Osteoblast (primary cell): Measurements from ENCODE around the gene ALDH5A1. TPM values are rescaled to one million over a fixed set of nuclear protein-coding genes. Genes with fewer than 3 reads are reported as not detected.

Experiments
- DNase-seq: peaks from one replicate; pipeline ENCODE4 v3.0.0; 2011; ENCODE audit warnings: low spot score, mixed read lengths; ENCODE audit not compliant: insufficient read length; ENCODE audit errors: missing footprints
- H2AFZ ChIP-seq: 2 replicates; pipeline ENCODE4 v1.6.0; 2011; ENCODE audit warnings: mild to moderate bottlenecking, low read length
- H3K27ac ChIP-seq: 2 replicates; pipeline ENCODE4 v1.5.1; 2011; ENCODE audit warnings: mild to moderate bottlenecking, low read depth, low read length, moderate library complexity
- H3K27me3 ChIP-seq: 2 replicates; pipeline ENCODE4 v1.6.0; 2012; ENCODE audit warnings: mild to moderate bottlenecking, control low read depth, inconsistent platforms, low read length, moderate library complexity; ENCODE audit not compliant: insufficient read depth
- H3K36me3 ChIP-seq: 2 replicates; pipeline ENCODE4 v1.5.1; 2011; ENCODE audit warnings: mild to moderate bottlenecking, low read length, control low read depth, moderate library complexity; ENCODE audit not compliant: insufficient read depth
- H3K4me1 ChIP-seq: 2 replicates; pipeline ENCODE4 v1.5.1; 2011; ENCODE audit warnings: mild to moderate bottlenecking, low read length, control low read depth, moderate library complexity; ENCODE audit not compliant: insufficient read depth
- H3K4me2 ChIP-seq: 2 replicates; pipeline ENCODE4 v1.6.0; 2011; ENCODE audit warnings: mild to moderate bottlenecking, low read length; ENCODE audit not compliant: insufficient read depth
- H3K4me3 ChIP-seq: fragments of 200-600 bp; sonication (generic); 3 replicates; pipeline ENCODE4 v1.5.1; 2012; ENCODE audit warnings: mild to moderate bottlenecking, low read length, inconsistent platforms; ENCODE audit not compliant: insufficient read depth
- H3K79me2 ChIP-seq: 2 replicates; pipeline ENCODE4 v1.6.0; 2012; ENCODE audit warnings: mild to moderate bottlenecking, low read length, control low read depth, inconsistent platforms; ENCODE audit not compliant: insufficient read depth
- H3K9me3 ChIP-seq: 2 replicates; pipeline ENCODE4 v1.5.1; 2011; ENCODE audit warnings: low read depth, low read length, control low read depth
- H4K20me1 ChIP-seq: 2 replicates; pipeline ENCODE4 v1.6.0; 2012; ENCODE audit warnings: mild to moderate bottlenecking, low read length, control low read depth; ENCODE audit not compliant: insufficient read depth
- total RNA-seq: library from RNA; depleted of rRNA; stranded (reverse); fragments of >200 nt; gene quantifications from 2 replicates; pipeline ENCODE4 v1.2.3, GENCODE V29; 2012
- TF ChIP-seq, protein P1 (sequence below): IDR thresholded peaks from 2 replicates; pipeline ENCODE4 v1.5.1; 2011; ENCODE audit warnings: mild to moderate bottlenecking, low read depth, low read length, moderate library complexity; ENCODE audit errors: extremely low read depth

The ALDH5A1 gene
- total RNA-seq, 1 donor = 2.2 TPM

DNA sequence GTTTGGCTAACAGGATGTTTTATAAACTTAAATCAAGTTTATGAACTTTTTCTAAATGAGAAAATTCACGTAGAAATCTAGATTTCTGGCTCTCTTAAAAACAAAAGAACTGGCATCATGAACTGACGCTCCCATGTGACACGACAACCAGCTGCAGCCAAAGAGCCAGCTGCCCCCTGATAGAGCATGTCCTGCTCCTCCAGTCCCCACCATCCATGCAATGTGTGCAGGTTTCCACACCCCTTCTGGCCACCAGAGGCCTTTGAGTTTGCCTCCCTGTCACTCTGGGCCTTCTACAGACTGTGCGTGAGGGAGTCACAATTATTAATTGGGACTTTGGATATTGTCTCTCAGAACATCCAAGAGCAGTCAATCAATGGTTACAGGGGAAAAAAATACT lies 3.8 kb upstream of the ALDH5A1 start:
- Histone ChIP-seq H3K79me2 (no peaks in the 10 kb centered on the region), H3K9me3 (no peaks in the 10 kb centered on the region), H3K4me2 (no peak overlapping the region), H3K4me1 (peaks cover 5% of the 10 kb centered on the region), H3K4me3 (no peak overlapping the region), H3K27ac (no peak overlapping the region), H4K20me1 (no peaks in the 10 kb centered on the region), H2AFZ (no peak overlapping the region), H3K36me3 (no peaks in the 10 kb centered on the region), H3K27me3 (peaks cover 6% of the 10 kb centered on the region)
- TF ChIP-seq, protein P1, sequence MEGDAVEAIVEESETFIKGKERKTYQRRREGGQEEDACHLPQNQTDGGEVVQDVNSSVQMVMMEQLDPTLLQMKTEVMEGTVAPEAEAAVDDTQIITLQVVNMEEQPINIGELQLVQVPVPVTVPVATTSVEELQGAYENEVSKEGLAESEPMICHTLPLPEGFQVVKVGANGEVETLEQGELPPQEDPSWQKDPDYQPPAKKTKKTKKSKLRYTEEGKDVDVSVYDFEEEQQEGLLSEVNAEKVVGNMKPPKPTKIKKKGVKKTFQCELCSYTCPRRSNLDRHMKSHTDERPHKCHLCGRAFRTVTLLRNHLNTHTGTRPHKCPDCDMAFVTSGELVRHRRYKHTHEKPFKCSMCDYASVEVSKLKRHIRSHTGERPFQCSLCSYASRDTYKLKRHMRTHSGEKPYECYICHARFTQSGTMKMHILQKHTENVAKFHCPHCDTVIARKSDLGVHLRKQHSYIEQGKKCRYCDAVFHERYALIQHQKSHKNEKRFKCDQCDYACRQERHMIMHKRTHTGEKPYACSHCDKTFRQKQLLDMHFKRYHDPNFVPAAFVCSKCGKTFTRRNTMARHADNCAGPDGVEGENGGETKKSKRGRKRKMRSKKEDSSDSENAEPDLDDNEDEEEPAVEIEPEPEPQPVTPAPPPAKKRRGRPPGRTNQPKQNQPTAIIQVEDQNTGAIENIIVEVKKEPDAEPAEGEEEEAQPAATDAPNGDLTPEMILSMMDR = no peak
- DNase-seq = peak; percentile 62

DNA sequence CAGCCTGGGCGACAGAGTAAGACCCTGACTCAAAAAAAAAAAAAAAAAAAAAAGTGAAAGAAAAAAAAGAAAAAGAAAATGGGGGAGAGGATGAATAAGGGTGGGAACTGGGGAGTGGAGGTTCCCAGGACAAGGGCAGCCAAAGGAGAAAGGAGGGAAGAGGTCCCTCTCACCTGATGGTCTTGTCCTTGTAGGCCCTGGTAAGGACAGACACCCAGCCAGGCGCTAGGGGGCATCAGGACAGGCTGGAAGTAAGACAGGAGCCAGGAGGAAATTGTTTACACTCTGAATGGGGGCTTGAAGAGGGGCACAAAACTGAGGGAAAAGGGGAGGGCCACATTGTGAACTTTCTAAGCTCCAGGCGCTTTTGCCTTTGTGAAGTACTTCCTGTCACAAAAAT lies 2.3 kb upstream of the ALDH5A1 start:
- TF ChIP-seq, protein P1 = peak; percentile 27
- Histone ChIP-seq H3K27ac (no peak overlapping the region), H4K20me1 (no peaks in the 10 kb centered on the region), H3K27me3 (peaks cover 6% of the 10 kb centered on the region), H2AFZ (no peak overlapping the region), H3K4me2 (no peak overlapping the region), H3K79me2 (no peaks in the 10 kb centered on the region), H3K4me3 (no peak overlapping the region), H3K36me3 (no peaks in the 10 kb centered on the region), H3K9me3 (no peaks in the 10 kb centered on the region), H3K4me1 (peaks cover 5% of the 10 kb centered on the region)
- no peak for DNase-seq

DNA sequence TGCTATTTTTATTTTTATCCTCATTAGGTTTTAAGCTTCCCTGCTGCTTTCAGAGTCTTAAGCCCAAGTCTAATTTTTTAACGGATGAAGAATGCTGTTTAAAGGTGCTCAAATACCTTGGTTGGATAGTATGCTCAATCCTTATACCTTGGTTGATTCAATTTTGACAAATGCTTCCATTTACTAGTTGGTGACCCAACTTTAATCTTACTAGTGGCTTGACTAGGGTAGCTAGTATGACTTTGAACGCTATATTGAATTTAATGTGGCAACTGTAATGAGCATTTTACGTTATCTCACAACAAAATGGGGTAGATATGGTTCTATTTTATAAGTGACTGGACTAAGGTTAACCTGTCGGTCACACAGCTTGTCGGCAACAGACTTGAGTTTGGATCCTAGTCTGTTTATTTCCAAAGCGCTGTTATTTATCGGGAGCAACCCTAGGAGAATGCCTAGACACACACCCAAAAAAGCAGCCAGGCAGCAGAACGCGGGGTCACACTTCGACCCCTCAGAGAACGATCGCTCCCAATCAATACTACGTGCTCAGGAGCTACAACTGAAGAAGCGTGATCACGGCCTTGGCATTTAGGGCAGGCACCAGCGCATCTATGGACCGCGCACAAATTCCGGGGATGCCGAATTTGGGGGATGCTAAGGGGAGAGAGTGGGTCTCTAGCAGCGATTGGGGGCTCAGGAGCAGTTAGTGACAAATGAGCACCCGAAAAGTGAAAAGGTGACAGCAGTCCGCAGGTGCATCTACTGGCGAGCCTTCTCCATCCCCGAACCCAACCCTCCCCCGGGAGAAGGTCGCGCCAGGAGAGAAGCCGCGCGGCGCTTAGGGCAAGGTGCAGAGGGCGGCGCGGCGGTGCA lies 586 bp upstream of the ALDH5A1 start:
- no peaks in the 10 kb centered on the region for H3K36me3 ChIP-seq
- H3K9me3 ChIP-seq = no peaks in the 10 kb centered on the region
- H4K20me1 ChIP-seq = no peaks in the 10 kb centered on the region
- peaks cover 5% of the 10 kb centered on the region for H3K4me1 ChIP-seq
- H3K4me2 ChIP-seq = peak overlapping the region; percentile 92
- peak overlapping the region; percentile 77 for H3K4me3 ChIP-seq
- no peaks in the 10 kb centered on the region for H3K79me2 ChIP-seq
- TF ChIP-seq, protein P1 = no peak
- DNase-seq = peak; percentile 65
- H2AFZ ChIP-seq = peak overlapping the region; percentile 95
- peaks cover 6% of the 10 kb centered on the region for H3K27me3 ChIP-seq
- no peak overlapping the region for H3K27ac ChIP-seq

DNA sequence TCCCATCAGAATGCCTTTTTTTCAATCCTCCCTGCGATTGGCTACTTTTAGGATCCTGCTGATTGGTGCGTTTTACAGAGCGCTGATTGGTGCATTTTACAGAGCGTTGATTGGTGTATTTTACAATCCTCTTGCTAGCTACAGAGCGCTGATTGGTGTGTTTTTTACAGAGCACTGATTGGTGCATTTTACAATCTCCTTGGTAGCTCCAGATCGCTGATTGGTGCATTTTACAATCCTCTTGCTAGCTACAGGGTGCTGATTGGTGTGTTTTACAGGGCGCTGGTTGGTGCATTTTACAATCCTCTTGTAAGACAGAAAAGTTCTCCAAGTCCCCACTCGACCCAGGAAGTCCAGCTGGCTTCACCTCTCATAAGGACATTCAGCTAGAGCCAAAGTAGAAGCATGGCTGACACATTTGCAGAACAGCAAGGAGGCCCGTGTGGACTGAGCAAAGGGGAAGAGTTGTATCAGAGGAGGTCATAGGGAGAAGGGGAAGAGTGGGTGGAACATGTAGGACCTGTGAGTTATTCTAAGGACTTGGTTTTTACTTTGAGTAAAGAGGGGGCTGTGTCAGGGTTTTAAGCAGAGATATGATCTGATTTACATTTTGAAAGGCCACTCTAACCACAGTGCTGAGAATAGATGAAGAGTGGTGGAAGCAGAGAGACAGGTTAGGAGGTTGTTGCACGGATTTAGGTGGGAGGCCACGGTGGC lies 2.6 kb downstream of the ALDH5A1 start:
- Histone ChIP-seq H3K4me3 (no peak overlapping the region), H2AFZ (no peak overlapping the region), H3K9me3 (no peaks in the 10 kb centered on the region), H3K27ac (no peak overlapping the region), H3K79me2 (no peaks in the 10 kb centered on the region), H3K4me1 (peaks cover 5% of the 10 kb centered on the region), H3K4me2 (no peak overlapping the region), H3K36me3 (no peaks in the 10 kb centered on the region), H3K27me3 (peaks cover 6% of the 10 kb centered on the region), H4K20me1 (no peaks in the 10 kb centered on the region)
- no peak for DNase-seq
- TF ChIP-seq, protein P1 = no peak
